ENCODE results near the gene MACROD2.

Gene MACROD2

GRCh38 chr20:15018966-15019365, 1023.6 kb downstream of the MACROD2 start:
- no peak for DNase-seq (ENCODE audit: low read depth in 3 of 3, low spot score in 1 of 3)

DNA sequence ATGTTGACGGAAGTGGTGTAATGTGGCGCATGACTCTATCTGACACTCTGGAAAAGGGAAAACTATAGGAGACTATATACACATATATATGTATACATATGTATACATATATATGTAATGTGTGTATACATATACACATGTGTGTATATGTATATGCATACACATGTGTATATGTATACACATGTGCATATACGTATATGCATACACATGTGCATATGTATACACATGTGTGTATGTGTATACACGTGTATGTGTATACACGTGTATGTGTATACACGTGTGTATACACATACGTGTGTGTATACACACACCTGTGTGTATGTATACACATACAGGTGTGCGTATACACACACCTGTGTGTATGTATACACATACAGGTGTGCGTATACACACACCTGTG, 1025.5 kb downstream of the MACROD2 start:
- DNase-seq (ENCODE audit: low read depth in 3 of 3, low spot score in 1 of 3) = no peak

DNA sequence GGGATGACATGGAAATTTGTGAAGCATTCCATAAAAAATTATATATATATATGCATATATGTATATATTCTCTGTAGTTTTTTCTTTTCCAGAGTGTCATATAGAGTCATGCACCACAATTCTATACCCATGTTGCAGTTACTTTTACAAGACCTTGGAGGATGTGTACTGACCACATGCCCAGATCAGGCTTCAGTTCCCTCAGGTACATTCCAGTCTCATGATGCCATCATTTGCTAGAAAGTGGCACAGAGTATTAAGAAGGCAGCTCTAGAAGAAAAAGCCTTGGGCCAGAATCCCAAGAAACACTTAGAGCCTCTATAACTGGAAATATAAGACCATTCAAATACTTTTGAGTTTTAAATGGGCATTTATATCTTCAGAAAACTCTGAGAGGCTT, 1027.6 kb downstream of the MACROD2 start:
- DNase-seq (ENCODE audit: low read depth in 3 of 3, low spot score in 1 of 3) = no peak

- no peak for DNase-seq (ENCODE audit: low read depth in 3 of 3, low spot score in 1 of 3)
Measured at GRCh38 chr20:15026759-15027158, 1031.4 kb downstream of the MACROD2 start.

DNA sequence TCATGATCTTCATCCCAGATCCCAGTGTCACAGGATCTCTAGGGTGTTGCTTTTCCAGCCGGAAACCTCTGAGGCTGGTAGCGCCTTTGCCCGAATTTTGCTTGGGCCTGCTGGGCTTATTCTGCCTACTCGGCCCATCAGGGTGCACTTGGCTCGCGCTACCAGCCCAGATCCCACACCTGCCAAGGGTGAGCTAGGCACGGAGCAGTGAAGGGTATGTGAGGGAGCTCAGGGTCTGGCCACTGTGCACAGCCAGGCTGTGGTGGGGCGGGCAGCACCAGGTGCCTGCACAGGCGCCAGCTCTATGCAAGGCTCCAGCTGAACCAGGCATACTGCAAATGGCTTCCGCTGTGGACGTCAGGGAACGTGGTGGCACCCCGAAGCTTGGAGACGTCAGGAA, 1035.5 kb downstream of the MACROD2 start:
- DNase-seq (ENCODE audit: low read depth in 3 of 3, low spot score in 1 of 3) = no peak

GRCh38 chr20:15031546-15032351, 1036.4 kb downstream of the MACROD2 start:
- DNase-seq (ENCODE audit: low read depth in 3 of 3, low spot score in 1 of 3) = no peak

DNA sequence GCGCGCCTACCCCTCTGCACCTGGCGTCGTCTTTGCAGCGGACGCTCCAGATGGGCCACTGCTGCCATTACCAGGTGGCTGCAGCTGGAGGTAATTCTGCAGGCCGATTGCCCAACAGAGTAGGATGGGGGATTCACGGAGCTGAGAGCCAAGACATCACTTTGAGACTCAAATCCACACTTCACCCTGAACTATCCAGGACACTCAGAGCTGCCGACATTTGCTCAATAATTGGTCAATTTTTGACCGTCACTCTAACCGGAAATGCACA, 1037.0 kb downstream of the MACROD2 start:
- DNase-seq (ENCODE audit: low read depth in 3 of 3, low spot score in 1 of 3) = no peak

DNA sequence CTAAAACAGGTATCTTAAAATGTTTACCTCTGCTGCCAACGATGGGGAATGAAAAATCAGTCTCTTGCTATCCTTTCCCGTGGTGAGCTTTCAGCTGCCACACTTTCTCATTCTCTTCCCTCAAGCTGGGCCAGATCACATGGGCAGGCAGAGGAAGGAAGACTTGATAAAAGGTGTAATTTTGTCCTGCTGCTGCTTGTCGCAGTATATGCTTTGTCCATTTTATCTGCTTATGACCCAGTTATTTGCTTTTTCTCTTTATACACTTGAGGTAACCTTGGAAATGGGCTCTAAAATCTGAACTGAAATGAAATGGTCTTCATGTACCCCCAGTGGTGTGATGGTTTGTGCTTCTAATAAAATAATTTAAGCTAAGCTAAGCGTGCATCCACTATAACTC, 1038.0 kb downstream of the MACROD2 start:
- DNase-seq (ENCODE audit: low read depth in 3 of 3, low spot score in 1 of 3) = no peak

GRCh38 chr20:15033891-15034290, 1038.6 kb downstream of the MACROD2 start:
- no peak for DNase-seq (ENCODE audit: low read depth in 3 of 3, low spot score in 1 of 3)

GRCh38 chr20:15036948-15037347, 1041.6 kb downstream of the MACROD2 start:
- no peak for DNase-seq (ENCODE audit: low read depth in 3 of 3, low spot score in 1 of 3)

GRCh38 chr20:15039088-15039752, 1043.9 kb downstream of the MACROD2 start:
- DNase-seq (ENCODE audit: low read depth in 3 of 3, low spot score in 1 of 3) = no peak

GRCh38 chr20:15042723-15043122, 1047.4 kb downstream of the MACROD2 start:
- DNase-seq (ENCODE audit: low read depth in 3 of 3, low spot score in 1 of 3) = no peak

- no peak for DNase-seq (ENCODE audit: low read depth in 3 of 3, low spot score in 1 of 3)
Measured at GRCh38 chr20:15045246-15045645, 1049.9 kb downstream of the MACROD2 start.

DNA sequence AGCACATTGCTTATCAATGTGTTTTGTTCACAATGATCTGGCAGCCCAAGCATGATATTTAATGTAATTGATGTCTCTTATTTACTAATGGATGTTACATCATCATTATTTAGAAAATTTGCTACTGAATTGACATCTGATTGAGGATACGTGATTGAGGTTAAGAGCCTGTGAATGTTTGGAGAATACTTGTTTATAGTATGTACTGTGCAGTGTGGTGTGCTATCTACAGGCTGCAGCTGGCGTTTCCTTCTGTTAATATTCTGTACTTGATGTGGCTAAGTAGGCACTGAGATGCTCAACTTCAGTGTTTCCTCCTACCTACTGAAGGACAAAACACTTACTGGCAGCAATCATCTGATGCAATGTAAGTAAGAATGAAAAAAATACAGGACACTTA, 1051.7 kb downstream of the MACROD2 start:
- no peak for DNase-seq (ENCODE audit: low read depth in 3 of 3, low spot score in 1 of 3)

DNA sequence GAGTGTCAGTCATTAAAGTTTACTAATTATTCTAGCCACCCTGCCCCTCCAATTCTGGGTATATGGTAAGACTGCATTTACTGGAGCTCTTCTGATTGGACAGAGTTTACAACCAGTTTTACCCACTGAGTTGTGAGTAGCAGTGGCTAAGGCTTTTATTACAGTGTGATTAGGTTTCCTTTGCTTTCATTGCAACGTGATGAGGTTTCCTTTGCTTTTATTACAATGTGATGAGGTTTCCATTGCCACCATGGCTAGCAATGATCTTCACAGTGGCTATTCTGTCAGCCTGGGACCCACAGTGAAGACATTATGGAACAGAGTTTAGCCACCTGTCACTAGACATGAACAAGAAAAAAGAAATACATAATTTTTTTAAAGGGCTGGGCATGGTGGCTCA, 1052.3 kb downstream of the MACROD2 start:
- no peak for DNase-seq (ENCODE audit: low read depth in 3 of 3, low spot score in 1 of 3)

GRCh38 chr20:15056246-15056645, 1060.9 kb downstream of the MACROD2 start:
- DNase-seq (ENCODE audit: low read depth in 3 of 3, low spot score in 1 of 3) = no peak

- DNase-seq (ENCODE audit: low read depth in 3 of 3, low spot score in 1 of 3) = no peak
Measured at GRCh38 chr20:15058841-15059240, 1063.5 kb downstream of the MACROD2 start.

DNA sequence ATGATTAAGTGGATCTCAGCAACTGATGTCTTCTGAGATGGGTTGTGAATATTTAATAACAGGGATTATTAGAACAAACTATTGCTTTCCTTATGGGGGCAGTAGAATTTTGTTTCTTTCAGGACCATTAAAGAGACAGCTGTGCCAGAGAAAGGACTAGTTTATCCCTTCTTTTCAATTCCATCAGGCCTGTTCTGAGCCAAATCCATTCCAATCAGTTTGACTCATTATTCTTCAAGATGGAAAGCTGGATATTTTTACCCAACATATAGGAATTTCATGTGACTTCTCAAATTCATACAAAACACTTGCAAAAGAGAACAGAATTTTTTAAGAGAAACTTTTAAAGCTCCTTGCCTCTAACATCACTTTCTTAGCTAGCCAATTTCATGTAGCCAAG, 1064.1 kb downstream of the MACROD2 start:
- DNase-seq (ENCODE audit: low read depth in 3 of 3, low spot score in 1 of 3) = no peak

- DNase-seq (ENCODE audit: low read depth in 3 of 3, low spot score in 1 of 3) = no peak
Measured at GRCh38 chr20:15060265-15061060, 1065.1 kb downstream of the MACROD2 start.

- DNase-seq (ENCODE audit: low read depth in 3 of 3, low spot score in 1 of 3) = no peak
Measured at GRCh38 chr20:15061061-15061430, 1065.7 kb downstream of the MACROD2 start.

DNA sequence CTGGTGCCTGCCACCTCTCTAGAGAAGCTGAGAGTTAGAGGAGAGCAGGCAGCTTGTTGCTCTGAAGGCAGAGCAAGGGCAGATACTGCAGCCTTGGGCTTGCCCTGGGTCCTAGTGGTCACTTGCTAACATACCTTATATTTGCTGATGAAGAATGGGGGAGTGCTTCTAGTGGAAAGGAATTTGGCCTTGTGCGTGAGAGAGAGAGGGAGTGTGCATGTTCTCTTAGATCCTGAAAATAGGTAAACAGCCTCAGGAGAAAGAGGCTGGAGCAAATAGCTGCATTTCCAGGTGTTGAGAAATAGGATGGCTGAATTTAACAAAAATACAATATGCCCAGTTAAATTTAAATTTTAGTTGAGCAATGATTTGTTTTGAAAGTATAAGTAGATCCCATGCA, 1066.6 kb downstream of the MACROD2 start:
- no peak for DNase-seq (ENCODE audit: low read depth in 3 of 3, low spot score in 1 of 3)

DNA sequence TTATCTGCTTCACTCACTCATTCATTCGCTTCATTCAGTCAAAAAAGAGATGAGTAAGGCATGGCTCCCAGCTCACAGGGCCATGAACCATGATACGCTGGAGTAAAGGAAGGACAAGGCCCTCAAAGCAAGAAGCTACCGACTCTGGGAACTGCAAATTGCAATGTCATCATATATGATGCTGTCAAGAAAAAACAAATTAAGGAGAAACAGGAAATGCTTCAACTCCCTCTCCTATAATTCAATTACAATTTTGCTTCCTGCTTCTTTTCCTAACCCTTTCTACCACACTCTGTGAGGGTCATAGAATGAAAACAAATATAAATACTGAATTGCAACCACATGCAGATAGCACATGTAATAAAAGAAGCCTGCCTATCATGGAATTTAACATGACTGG, 1067.8 kb downstream of the MACROD2 start:
- no peak for DNase-seq (ENCODE audit: low read depth in 3 of 3, low spot score in 1 of 3)
